ENCODE data around the gene LPIN1.

The LPIN1 gene

GRCh38 chr2:11862049-11862448, 115.6 kb downstream of the LPIN1 start:
- Histone ChIP-seq H3K4me1 (ENCODE audit: control insufficient read depth, insufficient read depth, low read depth, low read length) (peaks cover 3% of the 10 kb centered on the region), H3K79me1 (replicated peaks; ENCODE audit: low read length, poor library complexity, severe bottlenecking) (no peaks in the 10 kb centered on the region), H3K36me3 (ENCODE audit: control insufficient read depth in 1 of 2, insufficient read depth in 2 of 2, low read depth in 1 of 2, low read length in 2 of 2) (no peaks in the 10 kb centered on the region), H3K9me3 (ENCODE audit: control insufficient read depth, low read length) (peaks cover 15% of the 10 kb centered on the region), H2AFZ (ENCODE audit: low read depth, low read length) (no peak overlapping the region), H3K27ac (ENCODE audit: low read length, poor library complexity, severe bottlenecking) (no peak overlapping the region), H3K14ac (ENCODE audit: low read length in 2 of 2) (no peak overlapping the region), H3K18ac (ENCODE audit: low read depth in 1 of 2, low read length in 2 of 2) (peak overlapping the region in 1 of 2 experiments; percentile 68), H4K91ac (ENCODE audit: low read length) (no peak overlapping the region), H3K9ac (ENCODE audit: low read length) (no peak overlapping the region), H3K4me3 (ENCODE audit: insufficient read depth in 1 of 2, low read depth in 1 of 2, low read length in 2 of 2) (no peak overlapping the region), H3K27me3 (ENCODE audit: control insufficient read depth in 1 of 2, insufficient read depth in 1 of 2, low read length in 2 of 2) (no peaks in the 10 kb centered on the region), H3K4ac (ENCODE audit: low read depth in 1 of 2, low read length in 2 of 2) (no peak overlapping the region), H2BK12ac (ENCODE audit: low read length in 2 of 2) (peak overlapping the region in 1 of 2 experiments; percentile 51), H2BK15ac (ENCODE audit: low read depth, poor library complexity, severe bottlenecking) (no peak overlapping the region), H2BK120ac (ENCODE audit: low read depth, low read length) (no peak overlapping the region), H4K8ac (ENCODE audit: low read length) (no peak overlapping the region), H2BK5ac (ENCODE audit: low read depth, low read length, poor library complexity, severe bottlenecking) (no peak overlapping the region), H3K4me2 (ENCODE audit: low read length, poor library complexity, severe bottlenecking) (no peak overlapping the region), H2AK5ac (ENCODE audit: low read length, severe bottlenecking) (no peak overlapping the region), H3K23ac (ENCODE audit: low read length in 2 of 2) (no peak overlapping the region)
- DNase-seq: no peak
- WGBS: 86% methylated on average over 2 of the region's 3 CpGs

GRCh38 chr2:11863103-11863502, 116.7 kb downstream of the LPIN1 start:
- DNase-seq: no peak
- 85% methylated on average over 7 of the region's 7 CpGs for WGBS

GRCh38 chr2:11863513-11864328, 117.3 kb downstream of the LPIN1 start:
- no peaks in the 10 kb centered on the region for H3K36me3 ChIP-seq (ENCODE audit: control insufficient read depth in 1 of 2, insufficient read depth in 2 of 2, low read depth in 1 of 2, low read length in 2 of 2)
- no peak overlapping the region for H3K27ac ChIP-seq (ENCODE audit: low read length, poor library complexity, severe bottlenecking)
- peak overlapping the region in 1 of 2 experiments; percentile 23 for H3K23ac ChIP-seq (ENCODE audit: low read length in 2 of 2)
- peak overlapping the region; percentile 46 for H3K4me2 ChIP-seq (ENCODE audit: low read length, poor library complexity, severe bottlenecking)
- peak overlapping the region in 1 of 2 experiments; percentile 6 for H3K4me3 ChIP-seq (ENCODE audit: insufficient read depth in 1 of 2, low read depth in 1 of 2, low read length in 2 of 2)
- H3K79me1 ChIP-seq (replicated peaks; ENCODE audit: low read length, poor library complexity, severe bottlenecking): no peaks in the 10 kb centered on the region
- peak overlapping the region; percentile 69 to 72 for H3K18ac ChIP-seq (ENCODE audit: low read depth in 1 of 2, low read length in 2 of 2)
- peak overlapping the region; percentile 67 for H4K91ac ChIP-seq (ENCODE audit: low read length)
- 21% methylated on average over 8 of the region's 12 CpGs for WGBS
- no peaks in the 10 kb centered on the region for H3K27me3 ChIP-seq (ENCODE audit: control insufficient read depth in 1 of 2, insufficient read depth in 1 of 2, low read length in 2 of 2)
- peak overlapping the region; percentile 52 for H2BK15ac ChIP-seq (ENCODE audit: low read depth, poor library complexity, severe bottlenecking)
- H4K8ac ChIP-seq (ENCODE audit: low read length): peak overlapping the region; percentile 74
- no peak overlapping the region for H2AK5ac ChIP-seq (ENCODE audit: low read length, severe bottlenecking)
- H3K4ac ChIP-seq (ENCODE audit: low read depth in 1 of 2, low read length in 2 of 2): peak overlapping the region; percentile 24 to 42
- H3K9ac ChIP-seq (ENCODE audit: low read length): peak overlapping the region; percentile 71
- peaks cover 3% of the 10 kb centered on the region for H3K4me1 ChIP-seq (ENCODE audit: control insufficient read depth, insufficient read depth, low read depth, low read length)
- H2BK120ac ChIP-seq (ENCODE audit: low read depth, low read length): peak overlapping the region; percentile 29
- H2BK5ac ChIP-seq (ENCODE audit: low read depth, low read length, poor library complexity, severe bottlenecking): no peak overlapping the region
- H3K14ac ChIP-seq (ENCODE audit: low read length in 2 of 2): no peak overlapping the region
- DNase-seq: peak; percentile 97
- peak overlapping the region; percentile 44 to 76 for H2BK12ac ChIP-seq (ENCODE audit: low read length in 2 of 2)
- H2AFZ ChIP-seq (ENCODE audit: low read depth, low read length): no peak overlapping the region
- H3K9me3 ChIP-seq (ENCODE audit: control insufficient read depth, low read length): peaks cover 7% of the 10 kb centered on the region

More at GRCh38 chr2:11863103-11863502, 116.7 kb downstream of the LPIN1 start:
- H2BK12ac ChIP-seq (ENCODE audit: low read length in 2 of 2): peak overlapping the region in 1 of 2 experiments; percentile 70
- H3K23ac ChIP-seq (ENCODE audit: low read length in 2 of 2): no peak overlapping the region
- peak overlapping the region; percentile 24 to 40 for H3K4ac ChIP-seq (ENCODE audit: low read depth in 1 of 2, low read length in 2 of 2)
- no peak overlapping the region for H3K14ac ChIP-seq (ENCODE audit: low read length in 2 of 2)
- H2AK5ac ChIP-seq (ENCODE audit: low read length, severe bottlenecking): no peak overlapping the region
- peaks cover 3% of the 10 kb centered on the region for H3K4me1 ChIP-seq (ENCODE audit: control insufficient read depth, insufficient read depth, low read depth, low read length)
- peak overlapping the region; percentile 29 for H2BK120ac ChIP-seq (ENCODE audit: low read depth, low read length)
- H3K79me1 ChIP-seq (replicated peaks; ENCODE audit: low read length, poor library complexity, severe bottlenecking): no peaks in the 10 kb centered on the region
- no peaks in the 10 kb centered on the region for H3K36me3 ChIP-seq (ENCODE audit: control insufficient read depth in 1 of 2, insufficient read depth in 2 of 2, low read depth in 1 of 2, low read length in 2 of 2)
- peak overlapping the region; percentile 71 for H3K9ac ChIP-seq (ENCODE audit: low read length)
- H4K91ac ChIP-seq (ENCODE audit: low read length): no peak overlapping the region
- H3K27ac ChIP-seq (ENCODE audit: low read length, poor library complexity, severe bottlenecking): no peak overlapping the region
- H3K9me3 ChIP-seq (ENCODE audit: control insufficient read depth, low read length): peaks cover 13% of the 10 kb centered on the region
- peak overlapping the region; percentile 54 to 72 for H3K18ac ChIP-seq (ENCODE audit: low read depth in 1 of 2, low read length in 2 of 2)
- H3K4me2 ChIP-seq (ENCODE audit: low read length, poor library complexity, severe bottlenecking): no peak overlapping the region
- no peak overlapping the region for H3K4me3 ChIP-seq (ENCODE audit: insufficient read depth in 1 of 2, low read depth in 1 of 2, low read length in 2 of 2)
- H3K27me3 ChIP-seq (ENCODE audit: control insufficient read depth in 1 of 2, insufficient read depth in 1 of 2, low read length in 2 of 2): no peaks in the 10 kb centered on the region
- H4K8ac ChIP-seq (ENCODE audit: low read length): peak overlapping the region; percentile 43
- H2BK5ac ChIP-seq (ENCODE audit: low read depth, low read length, poor library complexity, severe bottlenecking): no peak overlapping the region
- H2BK15ac ChIP-seq (ENCODE audit: low read depth, poor library complexity, severe bottlenecking): peak overlapping the region; percentile 29
- H2AFZ ChIP-seq (ENCODE audit: low read depth, low read length): no peak overlapping the region

- Histone ChIP-seq H3K4me2 (ENCODE audit: low read length, poor library complexity, severe bottlenecking) (no peak overlapping the region), H3K36me3 (ENCODE audit: control insufficient read depth in 1 of 2, insufficient read depth in 2 of 2, low read depth in 1 of 2, low read length in 2 of 2) (no peaks in the 10 kb centered on the region), H3K4me3 (ENCODE audit: insufficient read depth in 1 of 2, low read depth in 1 of 2, low read length in 2 of 2) (no peak overlapping the region), H2AK5ac (ENCODE audit: low read length, severe bottlenecking) (no peak overlapping the region), H3K4me1 (ENCODE audit: control insufficient read depth, insufficient read depth, low read depth, low read length) (peaks cover 3% of the 10 kb centered on the region), H3K27me3 (ENCODE audit: control insufficient read depth in 1 of 2, insufficient read depth in 1 of 2, low read length in 2 of 2) (no peaks in the 10 kb centered on the region), H2BK120ac (ENCODE audit: low read depth, low read length) (peak overlapping the region; percentile 54), H2AFZ (ENCODE audit: low read depth, low read length) (no peak overlapping the region), H3K23ac (ENCODE audit: low read length in 2 of 2) (no peak overlapping the region), H3K9me3 (ENCODE audit: control insufficient read depth, low read length) (no peaks in the 10 kb centered on the region), H3K79me1 (replicated peaks; ENCODE audit: low read length, poor library complexity, severe bottlenecking) (no peaks in the 10 kb centered on the region), H3K9ac (ENCODE audit: low read length) (no peak overlapping the region), H2BK15ac (ENCODE audit: low read depth, poor library complexity, severe bottlenecking) (peak overlapping the region; percentile 68), H2BK5ac (ENCODE audit: low read depth, low read length, poor library complexity, severe bottlenecking) (no peak overlapping the region), H3K18ac (ENCODE audit: low read depth in 1 of 2, low read length in 2 of 2) (peak overlapping the region; percentile 7 to 37), H3K4ac (ENCODE audit: low read depth in 1 of 2, low read length in 2 of 2) (peak overlapping the region; percentile 19 to 78), H2BK12ac (ENCODE audit: low read length in 2 of 2) (peak overlapping the region; percentile 37 to 91), H3K14ac (ENCODE audit: low read length in 2 of 2) (no peak overlapping the region), H4K8ac (ENCODE audit: low read length) (peak overlapping the region; percentile 35), H4K91ac (ENCODE audit: low read length) (peak overlapping the region; percentile 64), H3K27ac (ENCODE audit: low read length, poor library complexity, severe bottlenecking) (no peak overlapping the region)
- no peak for DNase-seq
- 98% methylated on average over 8 of the region's 8 CpGs for WGBS
These were observed 118.3 kb downstream of the LPIN1 start for GRCh38 chr2:11864724-11865123.

All from mesenchymal stem cell (in vitro differentiated cells and primary cell).